ENCODE data around the gene RS1. TPM values are rescaled to one million over a fixed set of nuclear protein-coding genes. Genes with fewer than 3 reads are reported as not detected.

RS1 gene
- total and polyA plus RNA-seq, 9 of the 15 experiments (the other 6 are each of a cell fraction or from before 2014, with no cell fraction given): not detected

- no peaks in the 10 kb centered on the region for H3K4me1 ChIP-seq (replicated peaks in 1 of 2; ENCODE audit: control insufficient read depth in 2 of 2, insufficient read depth in 2 of 2, low read length in 2 of 2)
- no peak for TF ChIP-seq RBM39 (optimal IDR thresholded peaks at IDR 0.05; ENCODE audit: low read depth, low read length)
- peak; percentile 81 for TF ChIP-seq ZBTB40 (IDR thresholded peaks at IDR 0.05)
- TF ChIP-seq ZBTB40 (CRISPR knock-in tag; IDR thresholded peaks at IDR 0.05): no peak
- H3K9ac ChIP-seq (ENCODE audit: insufficient read depth in 1 of 2, low read depth in 2 of 2, low read length in 2 of 2): no peak overlapping the region
- WGBS (ENCODE audit: insufficient coverage, low coverage, missing lambda C conversion rate): 0% methylated on average over 4 of the region's 5 CpGs
- peaks cover 0 to 12% of the 10 kb centered on the region in 2 experiments; a peak in 2 of 5 replicates for H3K27me3 ChIP-seq (ENCODE audit: control insufficient read depth in 2 of 2, insufficient read depth in 2 of 2, low read length in 2 of 2)
- CTCF ChIA-PET (ENCODE audit: low intra/inter-chr PET ratio): no interaction called here
- H4K20me1 ChIP-seq (replicated peaks; ENCODE audit: control insufficient read depth, insufficient read depth, low read length): no peaks in the 10 kb centered on the region; the same call in 1 of the 2 replicates
- DNase-seq (ENCODE audit: extremely low read depth in 1 of 4, low spot score in 3 of 4) (no peak), ATAC-seq (no peak), FAIRE-seq (no peak)
- no peak overlapping the region for H3K4me2 ChIP-seq (ENCODE audit: insufficient read depth, low read length)
- H3K79me2 ChIP-seq (ENCODE audit: control insufficient read depth, insufficient read depth, low read length): no peaks in the 10 kb centered on the region
- no peaks in the 10 kb centered on the region for H3K9me1 ChIP-seq (ENCODE audit: control insufficient read depth, insufficient read depth, low read length)
- in situ Hi-C loops (cut with MboI) (no loop called here), intact Hi-C loops (cut with micrococcal nuclease) (no loop called here)
- no peak overlapping the region for H2AFZ ChIP-seq (ENCODE audit: low read depth, low read length)
- H3K27ac ChIP-seq (ENCODE audit: extremely low read depth, low read depth, low read length): no peak overlapping the region
- no peak overlapping the region for H3K4me3 ChIP-seq
- H3K9me3 ChIP-seq (replicated peaks; ENCODE audit: control insufficient read depth, insufficient read depth, low read depth, low read length): no peaks in the 10 kb centered on the region
- no TSS peak for BruUV-seq (replicated peaks)
- H3K36me3 ChIP-seq (ENCODE audit: control insufficient read depth, insufficient read depth, low read length): no peaks in the 10 kb centered on the region
- POLR2A ChIA-PET: no interaction called here
These were observed 16.8 kb downstream of the RS1 start for GRCh38 chrX:18654875-18655836.

All from K562 (cell line).